GM18520 (cell line): Measurements from ENCODE around the gene OBSCN.

ENCODE experiments used
- ATAC-seq: cut with Tn5 transposase; IDR thresholded peaks from one replicate; pipeline ENCODE4 v1.9.1; 2021; ENCODE audit not compliant: unreplicated experiment

Gene OBSCN

DNA sequence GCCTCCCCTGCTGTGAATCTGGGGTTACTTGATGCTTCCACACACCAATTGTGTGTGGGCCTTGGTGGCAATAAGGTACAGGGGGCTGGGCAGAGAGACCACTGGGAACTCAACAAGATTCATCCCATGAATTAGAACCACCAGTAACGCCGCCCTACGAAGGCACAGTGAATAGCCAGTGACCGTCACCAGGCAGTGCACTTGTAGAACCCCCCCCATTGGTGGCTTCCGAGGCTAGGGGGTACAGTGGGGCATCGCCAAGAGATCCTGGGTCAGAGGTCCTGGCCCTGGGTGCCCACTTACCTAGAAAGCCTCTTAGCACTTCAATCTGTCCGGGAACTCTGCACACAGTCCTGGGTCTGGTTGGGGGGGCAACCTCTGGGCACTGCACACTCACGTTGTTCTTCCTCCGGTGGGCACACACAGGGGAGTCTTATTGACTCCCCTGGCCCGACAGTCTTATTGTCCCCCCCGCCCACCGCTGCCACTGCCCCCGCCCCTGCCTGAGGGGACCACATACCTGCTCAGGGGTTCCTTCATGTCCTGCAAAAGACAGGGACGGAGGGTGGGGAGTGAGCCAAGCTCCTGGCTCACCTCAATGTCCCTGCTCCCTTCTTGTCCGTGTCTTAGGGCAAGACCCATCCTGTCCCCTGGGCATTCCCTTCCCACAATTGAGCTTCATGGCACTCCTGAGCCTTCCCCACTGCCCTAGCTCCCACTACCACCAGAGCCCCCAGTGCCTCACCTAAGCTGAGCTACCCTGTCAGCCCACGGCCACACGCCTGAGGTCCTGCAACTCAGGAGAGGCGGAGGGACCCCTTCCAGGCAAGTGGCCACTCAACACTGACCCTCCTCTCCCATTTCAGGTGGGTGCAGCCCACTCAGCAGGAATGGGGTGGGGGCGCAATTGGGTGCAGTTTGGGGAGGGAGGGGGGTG is 201.3 kb downstream of the OBSCN start:
- no peak for ATAC-seq

GRCh38 chr1:228410015-228410414 is 202.2 kb downstream of the OBSCN start:
- no peak for ATAC-seq

DNA sequence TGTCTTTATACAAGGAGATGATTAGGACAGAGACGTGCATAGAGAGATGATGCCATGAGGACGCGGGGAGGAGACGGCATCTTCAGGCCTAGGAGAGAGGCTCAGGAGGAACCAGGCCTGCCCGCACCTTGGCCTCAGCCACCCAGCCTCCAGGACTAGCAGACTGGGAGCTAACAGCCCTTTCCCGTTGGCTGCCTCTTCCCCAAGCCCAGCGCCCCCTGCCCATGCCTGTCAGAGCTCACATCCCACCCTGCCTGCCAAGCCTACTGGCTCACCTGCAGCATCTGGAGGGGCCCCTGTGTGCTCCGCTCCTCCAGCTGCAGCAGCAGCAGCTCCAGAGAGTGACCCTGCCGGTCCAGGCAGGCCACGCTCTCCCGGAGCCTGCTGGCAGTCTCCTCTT is 202.8 kb downstream of the OBSCN start:
- no peak for ATAC-seq

GRCh38 chr1:228411121-228411520 is 203.3 kb downstream of the OBSCN start:
- no peak for ATAC-seq

GRCh38 chr1:228411548-228412430 is 203.9 kb downstream of the OBSCN start:
- ATAC-seq = no peak

DNA sequence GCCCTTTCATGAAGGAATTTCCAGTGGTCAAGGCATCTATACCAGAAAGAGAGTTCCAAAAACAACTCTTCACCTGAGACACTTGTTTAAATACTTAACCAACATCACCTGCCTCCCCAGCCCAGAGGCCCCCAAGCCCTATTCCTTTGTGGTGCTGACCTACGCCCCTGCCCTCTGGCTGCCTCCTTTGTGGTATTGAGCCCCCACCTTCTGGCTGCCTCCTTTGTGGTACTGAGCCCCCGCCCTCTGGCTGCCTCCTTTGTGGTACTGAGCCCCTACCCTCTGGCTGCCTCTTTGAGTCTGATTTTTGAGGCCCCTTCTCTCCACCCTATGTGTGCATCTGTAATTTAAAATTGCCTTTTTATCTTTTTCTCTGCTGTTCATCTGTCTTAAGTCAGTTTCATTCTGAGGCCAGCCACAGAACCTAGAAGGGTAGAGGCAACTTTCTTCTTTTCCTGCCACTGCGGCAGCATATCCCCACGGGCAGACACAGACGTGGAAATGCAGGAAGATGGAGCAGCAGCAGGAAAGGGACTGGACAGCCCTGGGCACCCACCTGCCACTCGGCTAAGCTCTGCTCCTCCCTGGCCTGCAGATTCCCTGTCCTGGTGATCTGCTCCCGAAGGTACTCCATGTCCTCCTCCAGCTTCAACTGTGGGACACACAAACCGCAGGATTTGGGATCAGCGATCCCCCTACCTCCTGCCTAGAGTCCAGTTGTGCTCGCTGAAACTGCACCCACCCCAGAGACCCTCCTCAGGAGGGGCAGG is 205.6 kb downstream of the OBSCN start:
- ATAC-seq = no peak

DNA sequence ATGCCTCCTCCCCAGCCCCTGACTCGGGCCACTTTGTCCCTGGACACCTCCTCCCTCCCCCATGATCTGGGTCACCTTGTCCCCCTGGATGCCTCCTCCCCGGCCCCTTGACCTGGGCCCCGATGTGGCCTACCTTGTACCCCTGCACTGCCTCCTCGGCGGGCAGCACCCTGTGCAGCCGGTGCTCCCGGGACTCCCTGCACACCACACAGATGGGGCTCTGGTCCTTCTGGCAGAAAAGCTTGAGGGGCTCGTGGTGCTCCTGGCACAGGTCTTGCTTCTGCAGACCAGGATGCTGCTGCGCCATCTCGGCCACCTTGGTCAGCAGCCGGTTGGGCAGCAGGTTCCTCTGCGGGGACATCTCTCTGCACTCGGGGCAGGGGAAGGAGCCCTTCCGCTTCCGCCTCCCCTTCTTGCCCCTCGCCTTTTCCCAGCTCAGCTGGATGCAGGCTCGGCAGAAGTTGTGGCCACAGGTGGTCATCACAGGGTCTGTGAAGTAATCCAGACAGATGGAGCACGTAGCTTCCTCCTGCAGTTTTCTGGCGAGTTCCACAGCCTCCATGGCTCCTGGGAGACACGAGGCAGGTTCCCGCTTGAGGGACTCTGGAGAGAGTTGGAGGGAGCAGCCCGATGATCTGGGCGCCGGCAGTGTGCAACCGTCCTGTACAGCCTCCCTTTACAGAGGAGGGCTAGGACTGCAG is 206.8 kb downstream of the OBSCN start:
- no peak for ATAC-seq

DNA sequence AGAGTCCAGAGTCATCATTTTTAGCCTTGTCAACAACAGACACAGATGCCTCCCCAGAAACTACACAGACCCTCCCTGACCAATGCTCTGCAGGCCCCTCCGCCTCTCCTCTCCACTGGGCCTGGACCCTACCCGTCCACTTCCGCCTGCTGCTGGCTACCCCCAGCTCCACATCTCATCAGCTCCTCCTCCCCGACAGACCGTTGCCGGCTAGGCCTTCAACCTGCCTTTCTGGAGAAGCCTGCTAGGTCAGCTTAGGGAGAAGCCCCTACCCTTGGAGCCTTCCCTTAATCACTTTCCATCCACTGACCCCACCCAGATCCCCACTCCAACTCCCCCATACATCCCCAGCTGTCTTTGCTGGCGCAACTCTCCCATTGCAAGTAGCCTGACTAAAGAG is 207.4 kb downstream of the OBSCN start:
- no peak for ATAC-seq

- no peak for ATAC-seq
These were observed 208.0 kb downstream of the OBSCN start for GRCh38 chr1:228415853-228416216.

DNA sequence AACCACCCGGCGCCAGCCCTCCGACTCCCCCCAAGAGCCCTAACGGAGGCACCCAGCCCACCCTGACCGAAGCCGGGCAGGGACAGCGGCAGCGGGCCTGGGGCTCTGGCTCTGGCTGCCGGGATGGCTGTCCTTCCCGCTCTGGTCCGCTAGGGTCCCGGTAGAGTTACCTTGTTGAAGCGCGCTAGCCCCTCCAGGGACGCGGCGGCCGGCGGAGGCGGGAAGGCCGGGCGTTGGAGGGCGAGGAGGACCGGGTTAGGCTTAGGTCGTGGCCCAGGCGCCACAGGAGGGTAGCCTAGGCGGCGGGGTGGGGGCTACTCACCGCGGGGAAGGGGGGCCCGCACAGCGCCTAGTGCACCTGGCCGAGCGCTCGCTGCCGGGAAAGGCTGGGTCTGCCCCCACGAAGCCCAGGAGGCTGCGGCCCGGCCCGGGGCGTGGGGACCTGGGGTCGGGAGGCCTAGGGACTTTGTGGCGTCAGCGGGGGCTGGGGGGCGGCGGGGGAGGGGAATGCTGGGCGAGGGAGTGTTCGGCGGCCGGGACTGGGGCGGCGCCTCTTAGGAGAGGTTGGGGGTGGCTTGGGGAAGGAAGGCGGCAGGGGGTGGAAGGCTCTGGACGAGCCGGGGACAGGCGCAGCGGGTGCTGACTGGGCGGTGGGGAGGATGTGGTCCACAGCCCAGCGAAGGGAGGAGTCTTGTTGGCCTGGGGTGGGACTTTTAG is 208.5 kb downstream of the OBSCN start, which contains the start of gene TRIM17:
Gene TRIM17 (minus strand): TSS at position 645 of the 717 bp plus-strand sequence. CDS start 1,789 bp downstream, outside the sequence.
- ATAC-seq = no peak

GRCh38 chr1:228417061-228417460 is 209.2 kb downstream of the OBSCN start:
- ATAC-seq = no peak

GRCh38 chr1:228417483-228418203 is 209.8 kb downstream of the OBSCN start:
- ATAC-seq = no peak

- no peak for ATAC-seq
These were observed 213.4 kb downstream of the OBSCN start for GRCh38 chr1:228420968-228421826.

GRCh38 chr1:228423404-228424053 is 215.7 kb downstream of the OBSCN start:
- ATAC-seq = no peak

GRCh38 chr1:228424685-228425660 is 217.1 kb downstream of the OBSCN start:
- ATAC-seq = no peak

- ATAC-seq = no peak
These were observed 218.8 kb downstream of the OBSCN start for GRCh38 chr1:228426518-228427175.
